ENCODE results near the gene GLTP.

- TF ChIP-seq CTCF (conservative IDR thresholded peaks at IDR 0.05; ENCODE audit: low read depth, low read length) (no peak), POLR2A (IDR thresholded peaks at IDR 0.05; ENCODE audit: low read depth, low read length) (no peak), USF2 (IDR thresholded peaks at IDR 0.05; ENCODE audit: low read depth, low read length) (no peak), RAD21 (IDR thresholded peaks at IDR 0.05; ENCODE audit: low read length) (no peak), CEBPB (IDR thresholded peaks at IDR 0.05; ENCODE audit: low read depth, low read length) (no peak), FOS (IDR thresholded peaks at IDR 0.05; ENCODE audit: low read depth, low read length) (no peak), MAFK (IDR thresholded peaks at IDR 0.05; ENCODE audit: low read depth, low read length) (no peak), SMC3 (IDR thresholded peaks at IDR 0.05; ENCODE audit: low read depth, low read length) (no peak), MAZ (IDR thresholded peaks at IDR 0.05; ENCODE audit: borderline replicate concordance, low read depth, low read length) (no peak), MXI1 (IDR thresholded peaks at IDR 0.05; ENCODE audit: borderline replicate concordance, low read depth, low read length) (no peak)
These were observed 30.1 kb upstream of the GLTP start for GRCh38 chr12:109910254-109910968.
